Effector CD4-positive, alpha-beta T cell (primary cell): ENCODE measurements around the gene CD2AP.
"Not testable (repeated sequence)": the region's sequence is repeated elsewhere in the genome, so short reads cannot be mapped to it uniquely, and the experiment has no call there.

Source experiments
- DNase-seq: peaks from one replicate; pipeline ENCODE4 v3.0.0-alpha.2; 2020

CD2AP gene

DNA sequence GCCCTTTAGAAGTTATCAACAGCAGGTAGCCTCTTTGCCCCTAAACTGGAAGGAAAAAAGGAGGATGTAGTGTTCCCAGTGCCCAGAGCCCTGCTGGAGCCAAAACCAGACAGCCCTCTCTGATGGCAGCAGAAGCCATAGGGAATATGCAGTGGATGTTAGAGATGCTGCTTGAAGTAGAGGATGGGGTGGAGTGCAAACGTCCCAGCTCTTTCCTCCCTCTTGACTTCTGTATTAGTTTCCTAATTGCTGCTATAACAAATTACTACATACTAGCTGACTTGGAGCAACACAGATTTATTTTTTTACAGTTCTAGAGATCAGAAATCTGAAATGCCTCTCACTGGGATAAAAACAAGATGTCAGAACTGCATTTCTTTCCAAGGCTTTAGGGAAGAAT is 12.5 kb upstream of the CD2AP start:
- no peak for DNase-seq

- no peak for DNase-seq
Observed at GRCh38 chr6:47471911-47472310, 5.7 kb upstream of the CD2AP start.

- DNase-seq: no peak
Observed at GRCh38 chr6:47473791-47474346, 3.7 kb upstream of the CD2AP start.

- no peak for DNase-seq
Observed at GRCh38 chr6:47475319-47475816, 2.2 kb upstream of the CD2AP start.

- no peak for DNase-seq
Observed at GRCh38 chr6:47476781-47477496, 650 bp upstream of the CD2AP start.

GRCh38 chr6:47478233-47479139 is 897 bp downstream of the CD2AP start:
- no peak for DNase-seq

DNA sequence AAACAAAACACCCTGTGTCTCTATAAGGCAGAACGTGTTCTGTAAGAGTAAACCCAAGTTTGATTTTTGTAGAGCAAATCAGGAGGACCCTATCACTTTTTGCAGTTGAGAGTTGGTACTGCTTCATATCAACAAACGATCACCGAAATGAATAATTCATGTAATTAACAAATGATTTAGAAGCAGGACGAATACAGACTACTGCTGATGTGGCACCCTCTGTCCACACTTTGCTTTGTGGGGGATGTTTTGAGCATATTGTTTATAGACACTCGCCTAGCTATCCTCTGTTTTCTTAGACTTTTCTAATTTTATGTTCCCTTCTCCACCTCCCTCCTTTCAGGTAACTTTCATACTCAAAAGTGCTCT is 1.5 kb downstream of the CD2AP start:
- DNase-seq: no peak

DNA sequence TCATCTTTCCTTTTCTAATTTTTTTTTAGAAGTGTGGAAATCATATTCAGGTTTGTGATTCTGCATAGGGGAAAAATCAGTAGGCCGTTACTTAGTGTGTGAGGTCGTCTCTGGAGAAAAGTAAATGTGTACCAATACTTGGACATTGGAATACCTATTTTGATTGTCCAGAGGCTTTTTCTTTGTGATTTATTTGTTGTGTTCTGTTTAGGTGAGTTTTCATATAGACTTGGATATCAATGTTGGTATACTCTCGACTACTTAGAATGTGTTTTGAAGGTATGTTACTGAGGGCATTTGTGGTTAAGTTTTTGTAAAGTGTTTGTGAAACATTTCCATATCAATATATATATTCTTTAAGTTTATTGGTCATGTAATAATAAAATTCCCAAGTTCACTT is 2.3 kb downstream of the CD2AP start:
- no peak for DNase-seq

DNA sequence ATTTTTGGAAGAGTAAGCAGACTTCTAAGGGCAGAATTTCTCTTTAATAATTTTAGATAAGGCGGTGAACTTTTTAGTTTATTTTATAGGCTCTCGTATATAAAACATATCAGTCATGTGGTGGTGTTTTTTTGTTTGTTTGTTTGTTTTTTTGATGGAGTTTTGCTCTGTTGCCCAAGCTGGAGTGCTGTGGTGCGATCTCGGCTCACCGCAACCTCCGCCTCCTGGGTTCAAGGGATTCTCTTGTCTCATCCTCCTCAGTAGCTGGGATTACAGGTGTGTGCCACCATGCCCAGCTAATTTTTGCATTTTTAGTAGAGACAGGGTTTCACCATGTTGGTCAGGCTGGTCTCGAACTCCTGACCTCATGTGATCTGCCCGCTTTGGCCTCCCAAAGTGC is 3.6 kb downstream of the CD2AP start:
- DNase-seq: not testable (repeated sequence)

DNA sequence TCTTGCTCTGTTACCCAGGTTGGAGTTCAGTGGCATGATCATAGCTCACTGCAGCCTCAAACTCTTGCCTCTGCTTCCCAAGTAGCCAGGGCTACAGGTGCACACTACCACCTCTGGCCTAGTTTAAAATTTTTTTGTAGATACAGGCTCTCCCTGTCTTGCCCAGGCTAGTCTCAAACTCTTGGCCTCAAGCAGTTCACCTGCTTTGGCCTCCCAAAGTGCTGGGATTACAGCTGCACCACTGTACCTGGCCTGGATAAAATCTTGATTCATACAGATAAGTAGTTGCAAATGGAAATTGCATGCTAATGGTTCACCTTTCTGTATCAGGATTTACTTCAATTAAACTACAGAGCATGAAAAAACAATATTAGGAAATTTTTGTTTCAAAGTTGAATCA is 4.2 kb downstream of the CD2AP start:
- no peak for DNase-seq

- DNase-seq: no peak
Observed at GRCh38 chr6:47483516-47483852, 5.9 kb downstream of the CD2AP start.

- no peak for DNase-seq
Observed at GRCh38 chr6:47483853-47484546, 6.4 kb downstream of the CD2AP start.

DNA sequence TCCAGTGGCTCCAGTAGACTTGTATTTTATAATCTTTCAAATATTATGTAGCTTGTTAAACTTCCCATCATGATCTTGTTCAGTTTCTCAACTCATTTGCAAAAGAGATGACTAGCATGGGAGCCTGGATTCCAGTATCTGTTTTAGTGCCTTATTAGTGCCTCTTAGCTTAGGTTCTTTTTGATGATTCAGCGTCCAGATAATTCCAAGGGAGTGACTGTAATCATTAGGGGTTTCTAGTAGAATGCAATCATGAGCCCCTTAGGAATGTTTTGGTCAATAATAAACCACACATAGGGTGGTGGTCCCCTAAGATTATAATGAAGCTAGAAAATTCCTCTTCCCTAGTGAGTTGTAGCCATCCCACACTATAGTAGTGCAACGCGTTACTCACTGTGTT is 7.0 kb downstream of the CD2AP start:
- no peak for DNase-seq

- no peak for DNase-seq
Observed at GRCh38 chr6:47485083-47485482, 7.5 kb downstream of the CD2AP start.

- DNase-seq: no peak
Observed at GRCh38 chr6:47485491-47486135, 8.0 kb downstream of the CD2AP start.

GRCh38 chr6:47489995-47490394 is 12.4 kb downstream of the CD2AP start:
- no peak for DNase-seq

DNA sequence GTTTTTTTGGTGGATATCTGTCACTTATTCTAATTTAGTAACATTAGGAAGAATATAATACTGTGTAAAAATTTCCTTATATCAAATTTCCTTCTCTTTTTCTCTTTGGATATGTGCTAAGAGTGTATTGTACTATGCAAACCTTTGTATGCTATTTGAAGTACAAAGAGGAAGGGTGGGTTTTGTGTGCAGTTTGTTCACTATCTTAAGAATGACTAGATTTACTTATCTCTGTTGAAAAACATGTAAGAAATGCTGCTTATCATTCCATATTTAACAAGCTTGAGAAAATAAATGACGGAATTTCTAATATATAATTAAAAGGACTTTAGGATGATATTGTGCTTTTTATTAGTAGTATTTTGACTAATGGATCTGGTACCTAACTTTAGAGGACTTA is 13.1 kb downstream of the CD2AP start:
- no peak for DNase-seq

GRCh38 chr6:47492355-47492754 is 14.8 kb downstream of the CD2AP start:
- no peak for DNase-seq

DNA sequence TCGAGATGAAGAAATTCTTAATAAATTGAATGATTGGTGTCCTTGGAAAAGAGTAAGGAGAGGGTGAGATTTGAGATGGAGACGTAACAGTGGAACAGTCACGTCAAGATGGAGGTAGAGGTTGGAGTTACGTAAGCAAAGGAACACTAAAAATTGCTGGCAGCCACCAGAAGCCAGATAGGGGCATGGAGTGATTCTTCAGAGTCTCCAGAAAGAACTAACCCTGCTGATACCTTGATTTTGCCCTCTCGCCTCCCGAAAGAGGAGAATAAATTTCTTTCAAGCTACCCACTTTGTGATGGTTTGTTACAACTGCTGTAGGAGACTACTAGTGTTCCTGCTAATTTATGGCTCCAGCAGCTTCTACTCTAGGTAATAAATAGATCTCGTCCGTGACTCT is 17.6 kb downstream of the CD2AP start:
- DNase-seq: no peak

DNA sequence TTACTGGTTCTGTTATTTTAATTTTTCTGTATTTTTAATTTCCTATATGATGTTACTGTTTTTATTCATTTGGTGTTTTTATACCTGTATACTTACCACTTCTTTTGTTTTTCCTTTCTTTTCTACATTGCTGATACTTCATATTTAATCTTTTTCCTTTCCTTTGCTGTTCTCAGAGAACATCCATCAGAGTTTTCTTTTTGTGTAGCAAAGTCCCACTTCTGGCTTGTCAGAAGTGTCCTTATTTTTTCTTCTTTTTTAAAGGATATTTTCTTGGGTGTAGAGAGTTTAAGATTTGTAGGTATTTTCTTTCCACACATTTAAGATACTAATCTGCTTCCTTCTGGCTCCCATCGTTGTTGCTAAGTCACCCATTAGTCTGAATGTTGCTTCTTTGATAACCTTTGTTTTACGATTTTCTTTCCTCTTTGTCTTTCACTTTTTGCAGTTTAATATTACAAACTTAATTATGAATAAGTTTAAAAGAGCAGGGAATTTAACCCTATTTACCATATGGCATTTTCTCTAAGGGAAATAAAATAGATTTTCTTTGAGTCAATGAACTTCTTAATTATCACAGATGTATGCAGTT is 18.5 kb downstream of the CD2AP start:
- no peak for DNase-seq

DNA sequence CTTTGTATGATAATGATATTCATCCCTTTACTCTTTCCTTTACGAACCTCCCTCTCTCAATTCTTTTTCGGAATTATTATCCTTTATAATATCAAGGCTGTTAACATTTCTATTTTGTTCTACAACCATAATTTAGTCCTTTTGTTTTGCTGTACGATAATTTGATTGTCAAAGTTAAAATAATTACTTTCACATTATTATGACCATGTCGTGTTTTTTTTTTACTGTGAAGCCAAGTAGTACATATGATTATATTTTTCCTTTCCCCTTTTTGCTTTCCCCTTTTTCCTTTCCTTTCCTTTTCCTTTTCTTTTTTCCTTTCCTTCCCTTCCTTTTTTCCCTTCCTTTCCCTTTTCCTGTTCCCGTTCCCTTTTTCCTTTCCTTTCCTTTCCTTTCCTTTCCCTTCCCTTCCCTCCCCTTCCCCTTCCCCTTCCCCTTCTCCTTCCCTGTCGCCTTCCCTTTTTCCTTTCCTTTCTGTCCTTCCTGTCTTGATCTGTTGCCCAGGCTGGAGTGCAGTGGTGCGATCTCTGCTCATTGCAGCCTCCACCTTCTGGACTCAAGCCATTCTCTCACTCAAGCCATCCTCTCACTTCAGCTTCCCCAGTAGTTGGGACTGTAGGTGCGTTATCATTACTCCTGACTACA is 19.5 kb downstream of the CD2AP start:
- no peak for DNase-seq

- DNase-seq: no peak
Observed at GRCh38 chr6:47502920-47503319, 25.3 kb downstream of the CD2AP start.
